ENCODE data around the gene UBAC2.

UBAC2 gene

DNA sequence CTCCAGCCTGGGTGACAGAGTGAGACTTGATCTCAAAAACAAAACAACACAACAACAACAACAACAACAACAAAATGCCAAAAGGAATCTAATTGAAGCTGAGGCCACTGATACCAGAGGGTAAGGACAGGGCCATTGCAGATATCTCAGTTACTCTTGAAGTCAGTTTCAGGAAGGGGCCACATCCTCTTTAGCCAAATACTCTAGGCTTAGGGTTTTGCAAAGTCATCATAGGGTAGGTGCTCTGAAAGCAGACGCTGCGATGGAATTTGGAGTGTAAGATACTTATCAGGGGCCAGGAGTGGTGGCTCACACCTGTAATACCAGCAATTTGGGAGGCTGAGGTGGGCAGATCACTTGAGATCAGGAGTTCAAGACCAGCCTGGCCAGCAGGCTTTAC lies 46.6 kb upstream of the UBAC2 start:
- H3K4me2 ChIP-seq (ENCODE audit: low read length) = no peak overlapping the region
- no peak for TF ChIP-seq EZH2 (IDR thresholded peaks at IDR 0.05; ENCODE audit: borderline replicate concordance, low read length)
- H3K27ac ChIP-seq (ENCODE audit: low read depth, low read length, poor library complexity, severe bottlenecking) = no peak overlapping the region
- H3K4me3 ChIP-seq (ENCODE audit: low read depth, low read length, poor library complexity, severe bottlenecking) = no peak overlapping the region
- H3K4me1 ChIP-seq (ENCODE audit: insufficient read depth, low read length, severe bottlenecking) = no peaks in the 10 kb centered on the region
- no peak overlapping the region for H3K9ac ChIP-seq (ENCODE audit: low read length)
- no peaks in the 10 kb centered on the region for H3F3A ChIP-seq (ENCODE audit: insufficient read depth, low read length)
- no peaks in the 10 kb centered on the region for H3K79me2 ChIP-seq (ENCODE audit: insufficient read depth, low read length)
- no peaks in the 10 kb centered on the region for H4K20me1 ChIP-seq (ENCODE audit: insufficient read depth, low read length)
- H3K36me3 ChIP-seq (ENCODE audit: insufficient read depth, low read length) = no peaks in the 10 kb centered on the region
- H3K9me3 ChIP-seq (ENCODE audit: low read length) = no peaks in the 10 kb centered on the region
- peaks cover 8% of the 10 kb centered on the region; the same call in 1 of the 2 replicates for H3K27me3 ChIP-seq (ENCODE audit: insufficient read depth, low read length)
- H2AFZ ChIP-seq (ENCODE audit: low read length) = no peak overlapping the region
- H3K9me2 ChIP-seq (ENCODE audit: low read depth, low read length) = no peaks in the 10 kb centered on the region

DNA sequence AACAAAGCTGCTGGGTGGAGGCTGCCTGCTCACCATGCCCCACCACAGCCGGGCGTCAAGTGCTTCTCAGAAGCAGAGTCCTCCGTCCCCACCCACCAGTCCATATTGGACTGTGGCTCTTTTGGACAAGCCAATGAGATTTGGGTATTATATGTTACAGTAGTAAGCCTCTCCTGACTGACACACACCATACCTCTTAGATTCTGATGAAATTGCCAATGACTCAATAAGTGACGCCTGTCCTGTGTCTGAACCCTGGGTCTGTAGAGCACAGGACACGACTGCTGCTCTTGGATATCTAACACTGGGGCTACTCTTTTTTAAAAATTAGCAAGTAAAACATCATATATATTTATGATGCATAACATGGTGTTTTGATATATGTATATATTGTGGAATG lies 44.8 kb upstream of the UBAC2 start:
- Histone ChIP-seq H3K4me2 (ENCODE audit: low read length) (no peak overlapping the region), H3K9me3 (ENCODE audit: low read length) (no peaks in the 10 kb centered on the region), H3K9me2 (ENCODE audit: low read depth, low read length) (no peaks in the 10 kb centered on the region), H3K4me1 (ENCODE audit: insufficient read depth, low read length, severe bottlenecking) (no peaks in the 10 kb centered on the region), H3K79me2 (ENCODE audit: insufficient read depth, low read length) (no peaks in the 10 kb centered on the region), H3K4me3 (ENCODE audit: low read depth, low read length, poor library complexity, severe bottlenecking) (no peak overlapping the region), H3F3A (ENCODE audit: insufficient read depth, low read length) (no peaks in the 10 kb centered on the region), H2AFZ (ENCODE audit: low read length) (no peak overlapping the region), H3K36me3 (ENCODE audit: insufficient read depth, low read length) (no peaks in the 10 kb centered on the region), H4K20me1 (ENCODE audit: insufficient read depth, low read length) (no peaks in the 10 kb centered on the region), H3K9ac (ENCODE audit: low read length) (no peak overlapping the region), H3K27ac (ENCODE audit: low read depth, low read length, poor library complexity, severe bottlenecking) (no peak overlapping the region), H3K27me3 (ENCODE audit: insufficient read depth, low read length) (peaks cover 8% of the 10 kb centered on the region; the same call in 1 of the 2 replicates)
- TF ChIP-seq, protein P1, sequence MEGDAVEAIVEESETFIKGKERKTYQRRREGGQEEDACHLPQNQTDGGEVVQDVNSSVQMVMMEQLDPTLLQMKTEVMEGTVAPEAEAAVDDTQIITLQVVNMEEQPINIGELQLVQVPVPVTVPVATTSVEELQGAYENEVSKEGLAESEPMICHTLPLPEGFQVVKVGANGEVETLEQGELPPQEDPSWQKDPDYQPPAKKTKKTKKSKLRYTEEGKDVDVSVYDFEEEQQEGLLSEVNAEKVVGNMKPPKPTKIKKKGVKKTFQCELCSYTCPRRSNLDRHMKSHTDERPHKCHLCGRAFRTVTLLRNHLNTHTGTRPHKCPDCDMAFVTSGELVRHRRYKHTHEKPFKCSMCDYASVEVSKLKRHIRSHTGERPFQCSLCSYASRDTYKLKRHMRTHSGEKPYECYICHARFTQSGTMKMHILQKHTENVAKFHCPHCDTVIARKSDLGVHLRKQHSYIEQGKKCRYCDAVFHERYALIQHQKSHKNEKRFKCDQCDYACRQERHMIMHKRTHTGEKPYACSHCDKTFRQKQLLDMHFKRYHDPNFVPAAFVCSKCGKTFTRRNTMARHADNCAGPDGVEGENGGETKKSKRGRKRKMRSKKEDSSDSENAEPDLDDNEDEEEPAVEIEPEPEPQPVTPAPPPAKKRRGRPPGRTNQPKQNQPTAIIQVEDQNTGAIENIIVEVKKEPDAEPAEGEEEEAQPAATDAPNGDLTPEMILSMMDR (IDR thresholded peaks at IDR 0.05; ENCODE audit: low read length) = no peak

DNA sequence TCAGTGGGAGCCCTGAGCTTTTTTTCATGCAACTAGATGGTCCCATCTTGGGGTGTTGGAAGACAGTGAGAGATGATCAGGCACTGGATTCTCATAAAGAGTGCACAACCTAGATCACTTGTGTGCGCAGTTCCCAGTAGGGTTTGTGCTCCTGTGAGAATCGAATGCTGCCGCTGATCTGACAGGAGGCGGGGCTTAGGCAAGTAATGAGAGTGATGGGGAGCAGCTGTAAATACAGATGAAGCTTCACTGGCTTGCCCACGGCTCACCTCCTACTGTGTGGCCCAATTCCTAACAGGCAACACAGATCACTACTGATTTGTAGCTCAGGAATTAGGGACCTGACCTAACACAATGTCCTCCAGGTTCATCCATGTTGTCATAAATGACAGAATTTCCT lies 43.6 kb upstream of the UBAC2 start:
- TF ChIP-seq, protein P1 (IDR thresholded peaks at IDR 0.05; ENCODE audit: low read length) = no peak
- TF ChIP-seq EZH2 (IDR thresholded peaks at IDR 0.05; ENCODE audit: borderline replicate concordance, low read length) = no peak
- no peaks in the 10 kb centered on the region for H3K9me2 ChIP-seq (ENCODE audit: low read depth, low read length)
- no peak overlapping the region for H3K9ac ChIP-seq (ENCODE audit: low read length)
- no peaks in the 10 kb centered on the region for H4K20me1 ChIP-seq (ENCODE audit: insufficient read depth, low read length)
- H3K9me3 ChIP-seq (ENCODE audit: low read length) = no peaks in the 10 kb centered on the region
- H3K4me1 ChIP-seq (ENCODE audit: insufficient read depth, low read length, severe bottlenecking) = no peaks in the 10 kb centered on the region
- no peaks in the 10 kb centered on the region for H3F3A ChIP-seq (ENCODE audit: insufficient read depth, low read length)
- no peaks in the 10 kb centered on the region for H3K79me2 ChIP-seq (ENCODE audit: insufficient read depth, low read length)
- no peak overlapping the region for H3K4me2 ChIP-seq (ENCODE audit: low read length)
- no peak overlapping the region for H3K4me3 ChIP-seq (ENCODE audit: low read depth, low read length, poor library complexity, severe bottlenecking)
- peaks cover 6% of the 10 kb centered on the region; the same call in 1 of the 2 replicates for H3K27me3 ChIP-seq (ENCODE audit: insufficient read depth, low read length)
- no peak overlapping the region for H2AFZ ChIP-seq (ENCODE audit: low read length)
- no peaks in the 10 kb centered on the region for H3K36me3 ChIP-seq (ENCODE audit: insufficient read depth, low read length)
- no peak overlapping the region for H3K27ac ChIP-seq (ENCODE audit: low read depth, low read length, poor library complexity, severe bottlenecking)

DNA sequence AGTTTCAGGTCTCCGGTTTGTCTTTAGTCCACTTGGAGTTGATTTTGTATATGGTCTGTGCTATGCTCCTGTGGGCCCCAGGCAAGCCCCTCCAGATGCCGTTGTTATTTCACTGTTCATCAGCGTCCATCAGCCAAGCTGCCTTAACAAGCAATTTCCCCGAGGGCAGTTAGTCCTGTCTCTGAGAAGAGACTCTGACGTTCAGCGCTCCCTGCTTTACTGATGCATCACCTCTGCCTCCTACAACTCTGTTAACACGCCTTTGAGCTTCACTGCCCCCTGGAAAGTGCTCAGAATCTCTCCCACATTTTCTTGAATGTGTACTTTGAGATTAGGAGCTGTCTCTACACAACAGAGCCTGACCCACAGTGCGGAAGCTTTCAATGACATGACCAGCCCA lies 41.8 kb upstream of the UBAC2 start:
- no peaks in the 10 kb centered on the region for H3K9me2 ChIP-seq (ENCODE audit: low read depth, low read length)
- H3K27ac ChIP-seq (ENCODE audit: low read depth, low read length, poor library complexity, severe bottlenecking) = no peak overlapping the region
- no peaks in the 10 kb centered on the region for H3K79me2 ChIP-seq (ENCODE audit: insufficient read depth, low read length)
- no peaks in the 10 kb centered on the region for H3K9me3 ChIP-seq (ENCODE audit: low read length)
- H2AFZ ChIP-seq (ENCODE audit: low read length) = no peak overlapping the region
- peaks cover 5% of the 10 kb centered on the region; the same call in 1 of the 2 replicates for H3K27me3 ChIP-seq (ENCODE audit: insufficient read depth, low read length)
- no peaks in the 10 kb centered on the region for H4K20me1 ChIP-seq (ENCODE audit: insufficient read depth, low read length)
- H3F3A ChIP-seq (ENCODE audit: insufficient read depth, low read length) = no peaks in the 10 kb centered on the region
- H3K36me3 ChIP-seq (ENCODE audit: insufficient read depth, low read length) = no peaks in the 10 kb centered on the region
- H3K4me3 ChIP-seq (ENCODE audit: low read depth, low read length, poor library complexity, severe bottlenecking) = no peak overlapping the region
- H3K9ac ChIP-seq (ENCODE audit: low read length) = no peak overlapping the region
- H3K4me2 ChIP-seq (ENCODE audit: low read length) = no peak overlapping the region
- H3K4me1 ChIP-seq (ENCODE audit: insufficient read depth, low read length, severe bottlenecking) = no peaks in the 10 kb centered on the region
- TF ChIP-seq, protein P1 (IDR thresholded peaks at IDR 0.05; ENCODE audit: low read length) = no peak
- no peak for TF ChIP-seq EZH2 (IDR thresholded peaks at IDR 0.05; ENCODE audit: borderline replicate concordance, low read length)

All from OCI-LY1 (cell line).